ENCODE measurements around the gene NINJ2.

Gene NINJ2

GRCh38 chr12:553216-554000, 109.8 kb downstream of the NINJ2 start:
- TF ChIP-seq CTCF (IDR thresholded peaks at IDR 0.05; ENCODE audit: borderline replicate concordance, insufficient read depth, low read depth, low read length): no peak
- peak overlapping the region; percentile 54 for H3K4me3 ChIP-seq (ENCODE audit: low read depth, low read length)

- no peak for TF ChIP-seq CTCF (IDR thresholded peaks at IDR 0.05; ENCODE audit: borderline replicate concordance, insufficient read depth, low read depth, low read length)
- H3K4me3 ChIP-seq (ENCODE audit: low read depth, low read length): no peak overlapping the region
These were observed 110.8 kb downstream of the NINJ2 start for GRCh38 chr12:552466-552865.

- no peak for TF ChIP-seq CTCF (IDR thresholded peaks at IDR 0.05; ENCODE audit: borderline replicate concordance, insufficient read depth, low read depth, low read length)
These were observed 112.6 kb downstream of the NINJ2 start for GRCh38 chr12:550473-551260.

GRCh38 chr12:549476-550082, 113.7 kb downstream of the NINJ2 start:
- no peak for TF ChIP-seq CTCF (IDR thresholded peaks at IDR 0.05; ENCODE audit: borderline replicate concordance, insufficient read depth, low read depth, low read length)
- no peak overlapping the region for H3K4me3 ChIP-seq (ENCODE audit: low read depth, low read length)

More at GRCh38 chr12:550473-551260, 112.6 kb downstream of the NINJ2 start:
- no peak overlapping the region for H3K4me3 ChIP-seq (ENCODE audit: low read depth, low read length)

GRCh38 chr12:547883-548470, 115.3 kb downstream of the NINJ2 start:
- no peak for TF ChIP-seq CTCF (IDR thresholded peaks at IDR 0.05; ENCODE audit: borderline replicate concordance, insufficient read depth, low read depth, low read length)

GRCh38 chr12:546920-547845, 116.1 kb downstream of the NINJ2 start:
- TF ChIP-seq CTCF (IDR thresholded peaks at IDR 0.05; ENCODE audit: borderline replicate concordance, insufficient read depth, low read depth, low read length): peak; percentile 99
- no peak overlapping the region for H3K4me3 ChIP-seq (ENCODE audit: low read depth, low read length)

More at GRCh38 chr12:547883-548470, 115.3 kb downstream of the NINJ2 start:
- no peak overlapping the region for H3K4me3 ChIP-seq (ENCODE audit: low read depth, low read length)

All from GM12875 (cell line).